ENCODE data around the gene GABBR2.

GABBR2 gene

GRCh38 chr9:98323051-98323830, 385.5 kb downstream of the GABBR2 start:
- no peak for TF ChIP-seq CTCF (IDR thresholded peaks at IDR 0.05; ENCODE audit: low read depth, low read length)
- DNase-seq (ENCODE audit: low read depth in 2 of 2) = no peak

GRCh38 chr9:98321269-98321668, 387.5 kb downstream of the GABBR2 start:
- no peak overlapping the region for H3K4me3 ChIP-seq (replicated peaks in 1 of 2; ENCODE audit: low read depth in 2 of 2, low read length in 2 of 2)
- no peak for TF ChIP-seq CTCF (IDR thresholded peaks at IDR 0.05; ENCODE audit: low read depth, low read length)
- no peak for DNase-seq (ENCODE audit: low read depth in 2 of 2)

More at GRCh38 chr9:98323051-98323830, 385.5 kb downstream of the GABBR2 start:
- no peak overlapping the region for H3K4me3 ChIP-seq (replicated peaks in 1 of 2; ENCODE audit: low read depth in 2 of 2, low read length in 2 of 2)

GRCh38 chr9:98318834-98319478, 389.8 kb downstream of the GABBR2 start:
- peak; percentile 53 to 69 for DNase-seq (ENCODE audit: low read depth in 2 of 2)
- no peak for TF ChIP-seq CTCF (IDR thresholded peaks at IDR 0.05; ENCODE audit: low read depth, low read length)
- H3K4me3 ChIP-seq (replicated peaks in 1 of 2; ENCODE audit: low read depth in 2 of 2, low read length in 2 of 2) = no peak overlapping the region

- H3K4me3 ChIP-seq (replicated peaks in 1 of 2; ENCODE audit: low read depth in 2 of 2, low read length in 2 of 2) = no peak overlapping the region
- no peak for DNase-seq (ENCODE audit: low read depth in 2 of 2)
- TF ChIP-seq CTCF (IDR thresholded peaks at IDR 0.05; ENCODE audit: low read depth, low read length) = no peak
These were observed 390.5 kb downstream of the GABBR2 start for GRCh38 chr9:98318041-98318790.

- H3K4me3 ChIP-seq (replicated peaks in 1 of 2; ENCODE audit: low read depth in 2 of 2, low read length in 2 of 2) = no peak overlapping the region
- no peak for TF ChIP-seq CTCF (IDR thresholded peaks at IDR 0.05; ENCODE audit: low read depth, low read length)
- DNase-seq (ENCODE audit: low read depth in 2 of 2) = peak; percentile 25 to 80
These were observed 391.4 kb downstream of the GABBR2 start for GRCh38 chr9:98317134-98317857.

- no peak for TF ChIP-seq CTCF (IDR thresholded peaks at IDR 0.05; ENCODE audit: low read depth, low read length)
- DNase-seq (ENCODE audit: low read depth in 2 of 2) = no peak
- H3K4me3 ChIP-seq (replicated peaks in 1 of 2; ENCODE audit: low read depth in 2 of 2, low read length in 2 of 2) = no peak overlapping the region
These were observed 392.1 kb downstream of the GABBR2 start for GRCh38 chr9:98316445-98317133.
